Activated CD8-positive, alpha-beta memory T cell treated with anti-CD3 and anti-CD28 coated beads for 36 hours (primary cell): ENCODE data around the gene SERAC1. TPM values are rescaled to one million over a fixed set of nuclear protein-coding genes. Genes with fewer than 3 reads are reported as not detected.

ENCODE experiments used
- CTCF ChIA-PET: fragments of 350-600 bp; sonication (Branson Sonifier 250); formaldehyde crosslinking; loops from one replicate; lab custom pipeline; 2021; ENCODE audit warnings: antibody characterized with exemption; lab: Charles Lee
- POLR2A ChIA-PET: fragments of 350-600 bp; sonication (Branson Sonifier 250); formaldehyde crosslinking; loops from one replicate; lab custom pipeline; 2021; ENCODE audit warnings: antibody characterized with exemption; lab: Charles Lee
- total RNA-seq, 2 experiments: library from RNA; stranded (reverse); gene quantifications; one replicate each; pipeline ENCODE4 v1.2.3, GENCODE V29; 2021

Gene SERAC1
- total RNA-seq, 2 experiments from 2014 or later, result 6.8 to 6.9 TPM

- CTCF ChIA-PET, result interaction anchor here (1.2 kb wide), 1 partner anchor 17 kb away, joined by 3 read pairs; no protein-coding TSS in a partner anchor
- POLR2A ChIA-PET, result no interaction called here
Measured at GRCh38 chr6:158087224-158087867, 80.7 kb downstream of the SERAC1 start.

- ChIA-PET POLR2A (no interaction called here), CTCF (interaction anchor here (1.1 to 1.2 kb wide), 2 partner anchors 14 to 16 kb away, joined by 3 read pairs; no protein-coding TSS in a partner anchor)
Measured at GRCh38 chr6:158086504-158087223, 81.4 kb downstream of the SERAC1 start.

- CTCF ChIA-PET, result interaction anchor here (1.1 kb wide), 1 partner anchor 13 kb away, joined by 3 read pairs; no protein-coding TSS in a partner anchor
Measured at GRCh38 chr6:158086054-158086503, 82.0 kb downstream of the SERAC1 start.

GRCh38 chr6:158085261-158086053 is 82.6 kb downstream of the SERAC1 start:
- ChIA-PET CTCF (interaction anchor here (1.1 kb wide), 1 partner anchor 13 kb away, joined by 3 read pairs; no protein-coding TSS in a partner anchor), POLR2A (no interaction called here)

More at GRCh38 chr6:158086054-158086503, 82.0 kb downstream of the SERAC1 start:
- POLR2A ChIA-PET, result no interaction called here

- POLR2A ChIA-PET, result no interaction called here
- CTCF ChIA-PET, result interaction anchor here (1.3 kb wide), 1 partner anchor 11 kb away, joined by 4 read pairs; no protein-coding TSS in a partner anchor
Measured at GRCh38 chr6:158083455-158084325, 84.4 kb downstream of the SERAC1 start.

GRCh38 chr6:158081657-158081935 is 86.5 kb downstream of the SERAC1 start:
- CTCF ChIA-PET, result no interaction called here
- POLR2A ChIA-PET, result interaction anchor here (0.7 kb wide), 1 partner anchor 274 kb away, joined by 9 read pairs; no protein-coding TSS in a partner anchor

GRCh38 chr6:158080849-158081656 is 87.0 kb downstream of the SERAC1 start:
- CTCF ChIA-PET, result interaction anchor here (0.5 to 0.7 kb wide), 2 partner anchors 9 to 24 kb away, joined by 3 read pairs; no protein-coding TSS in a partner anchor
- POLR2A ChIA-PET, result no interaction called here

GRCh38 chr6:158078320-158078719 is 89.7 kb downstream of the SERAC1 start:
- ChIA-PET POLR2A (no interaction called here), CTCF (interaction anchor here (0.7 to 1.1 kb wide), 2 partner anchors 11 to 164 kb away, joined by 3 read pairs; no protein-coding TSS in a partner anchor)

GRCh38 chr6:158077676-158078075 is 90.4 kb downstream of the SERAC1 start:
- ChIA-PET POLR2A (interaction anchor here (0.6 kb wide), 1 partner anchor 697 kb away, joined by 4 read pairs; the partner anchor contains the start of gene ZDHHC14), CTCF (interaction anchor here (1.1 kb wide), 1 partner anchor 10 kb away, joined by 3 read pairs; no protein-coding TSS in a partner anchor)

- POLR2A ChIA-PET, result no interaction called here
Measured at GRCh38 chr6:158076548-158076947, 91.5 kb downstream of the SERAC1 start.

GRCh38 chr6:158073776-158074175 is 94.3 kb downstream of the SERAC1 start:
- POLR2A ChIA-PET, result no interaction called here
- CTCF ChIA-PET, result interaction anchor here (0.7 to 1.3 kb wide), 3 partner anchors 17 to 989 kb away, joined by 3 read pairs; no protein-coding TSS in a partner anchor

More at GRCh38 chr6:158076548-158076947, 91.5 kb downstream of the SERAC1 start:
- CTCF ChIA-PET, result interaction anchor here (1.5 kb wide), 1 partner anchor 18 kb away, joined by 3 read pairs; no protein-coding TSS in a partner anchor

GRCh38 chr6:158072083-158072721 is 95.9 kb downstream of the SERAC1 start:
- ChIA-PET POLR2A (no interaction called here), CTCF (interaction anchor here (0.6 to 2.8 kb wide), 18 partner anchors 11 to 316 kb away, joined by 3 to 17 read pairs (median 4); no protein-coding TSS in a partner anchor)

GRCh38 chr6:158071121-158072082 is 96.7 kb downstream of the SERAC1 start:
- CTCF ChIA-PET, result interaction anchor here (0.8 to 2.8 kb wide), 14 partner anchors 11 to 315 kb away, joined by 3 to 17 read pairs (median 4); no protein-coding TSS in a partner anchor

GRCh38 chr6:158070513-158070912 is 97.5 kb downstream of the SERAC1 start:
- POLR2A ChIA-PET, result no interaction called here
- CTCF ChIA-PET, result interaction anchor here (0.5 to 2.8 kb wide), 5 partner anchors 16 to 393 kb away, joined by 3 to 17 read pairs (median 4); partner anchors contain the start of gene SYNJ2

More at GRCh38 chr6:158071121-158072082, 96.7 kb downstream of the SERAC1 start:
- POLR2A ChIA-PET, result no interaction called here

- POLR2A ChIA-PET, result interaction anchor here (0.6 kb wide), 1 partner anchor 658 kb away, joined by 4 read pairs; no protein-coding TSS in a partner anchor
- CTCF ChIA-PET, result interaction anchor here (0.8 to 2.8 kb wide), 3 partner anchors 17 to 87 kb away, joined by 3 to 17 read pairs (median 4); partner anchors contain the start of gene SYNJ2
Measured at GRCh38 chr6:158069800-158070195, 98.3 kb downstream of the SERAC1 start.
